ENCODE measurements around the gene TOMM7. TPM values are rescaled to one million over a fixed set of nuclear protein-coding genes. Genes with fewer than 3 reads are reported as not detected.
"Not testable (repeated sequence)": the region's sequence is repeated elsewhere in the genome, so short reads cannot be mapped to it uniquely, and the experiment has no call there.

The TOMM7 gene
- total RNA-seq, 2 experiments from 2014 or later: 188 to 288 TPM

- H3K36me3 Mint-ChIP-seq (ENCODE audit: low read depth): peaks cover 15% of the 10 kb centered on the region
- ChIA-PET POLR2A (no interaction called here), CTCF (interaction anchor here (1.0 to 1.3 kb wide), 4 partner anchors 16 to 65 kb away, joined by 3 read pairs; no protein-coding TSS in a partner anchor)
- peaks cover 3% of the 10 kb centered on the region for H3K27me3 Mint-ChIP-seq
- no peak overlapping the region for H3K27ac Mint-ChIP-seq
- H3K4me3 Mint-ChIP-seq: no peak overlapping the region
- H3K9me3 Mint-ChIP-seq: no peaks in the 10 kb centered on the region
- DNase-seq: no peak
- peaks cover 8% of the 10 kb centered on the region for H3K4me1 Mint-ChIP-seq
These were observed 12.6 kb downstream of the TOMM7 start for GRCh38 chr7:22809902-22810642.

- H3K4me3 Mint-ChIP-seq: no peak overlapping the region
- no peak for DNase-seq
- H3K27me3 Mint-ChIP-seq: peaks cover 3% of the 10 kb centered on the region
- no peaks in the 10 kb centered on the region for H3K9me3 Mint-ChIP-seq
- CTCF ChIA-PET: no interaction called here
- H3K36me3 Mint-ChIP-seq (ENCODE audit: low read depth): peaks cover 7% of the 10 kb centered on the region
- POLR2A ChIA-PET: no interaction called here
- peaks cover 4% of the 10 kb centered on the region for H3K4me1 Mint-ChIP-seq
- no peak overlapping the region for H3K27ac Mint-ChIP-seq
These were observed 14.5 kb downstream of the TOMM7 start for GRCh38 chr7:22808140-22808539.

- ChIA-PET CTCF (no interaction called here), POLR2A (no interaction called here)
- Mint-ChIP-seq H3K9me3 (no peaks in the 10 kb centered on the region), H3K36me3 (ENCODE audit: low read depth) (no peaks in the 10 kb centered on the region), H3K27ac (no peak overlapping the region), H3K4me1 (peaks cover 4% of the 10 kb centered on the region), H3K4me3 (no peak overlapping the region), H3K27me3 (peaks cover 5% of the 10 kb centered on the region)
- no peak for DNase-seq
These were observed 15.9 kb downstream of the TOMM7 start for GRCh38 chr7:22806752-22807151.

- no peaks in the 10 kb centered on the region for H3K9me3 Mint-ChIP-seq
- H3K4me1 Mint-ChIP-seq: no peaks in the 10 kb centered on the region
- no peak for DNase-seq
- ChIA-PET POLR2A (no interaction called here), CTCF (interaction anchor here (1.1 kb wide), 1 partner anchor 23 kb away, joined by 3 read pairs; no protein-coding TSS in a partner anchor)
- H3K4me3 Mint-ChIP-seq: no peak overlapping the region
- no peak overlapping the region for H3K27ac Mint-ChIP-seq
- H3K27me3 Mint-ChIP-seq: peaks cover 5% of the 10 kb centered on the region
- H3K36me3 Mint-ChIP-seq (ENCODE audit: low read depth): no peaks in the 10 kb centered on the region
These were observed 17.4 kb downstream of the TOMM7 start for GRCh38 chr7:22805227-22805626.

GRCh38 chr7:22802831-22803230 lies 19.8 kb downstream of the TOMM7 start:
- POLR2A ChIA-PET; H3K4me1 Mint-ChIP-seq; DNase-seq; H3K27me3 Mint-ChIP-seq; H3K27ac Mint-ChIP-seq; H3K36me3 Mint-ChIP-seq (ENCODE audit: low read depth); H3K9me3 Mint-ChIP-seq; H3K4me3 Mint-ChIP-seq: not testable (repeated sequence)
- CTCF ChIA-PET: interaction anchor here (0.5 kb wide), 1 partner anchor 85 kb away, joined by 5 read pairs; no protein-coding TSS in a partner anchor

- no peaks in the 10 kb centered on the region for H3K9me3 Mint-ChIP-seq
- CTCF ChIA-PET: interaction anchor here (0.5 to 0.7 kb wide), 2 partner anchors 85 to 140 kb away, joined by 5 to 6 read pairs; no protein-coding TSS in a partner anchor
- no peaks in the 10 kb centered on the region for H3K4me1 Mint-ChIP-seq
- H3K27ac Mint-ChIP-seq: no peak overlapping the region
- H3K4me3 Mint-ChIP-seq: no peak overlapping the region
- POLR2A ChIA-PET: no interaction called here
- no peak for DNase-seq
- H3K36me3 Mint-ChIP-seq (ENCODE audit: low read depth): no peaks in the 10 kb centered on the region
- peaks cover 5% of the 10 kb centered on the region for H3K27me3 Mint-ChIP-seq
These were observed 20.2 kb downstream of the TOMM7 start for GRCh38 chr7:22802426-22802825.

- no peak for DNase-seq
- no peak overlapping the region for H3K27ac Mint-ChIP-seq
- no peak overlapping the region for H3K4me3 Mint-ChIP-seq
- ChIA-PET CTCF (interaction anchor here (0.6 to 0.7 kb wide), 2 partner anchors 139 to 1583 kb away, joined by 4 to 6 read pairs; no protein-coding TSS in a partner anchor), POLR2A (no interaction called here)
- H3K27me3 Mint-ChIP-seq: peaks cover 5% of the 10 kb centered on the region
- no peaks in the 10 kb centered on the region for H3K4me1 Mint-ChIP-seq
- no peaks in the 10 kb centered on the region for H3K9me3 Mint-ChIP-seq
- H3K36me3 Mint-ChIP-seq (ENCODE audit: low read depth): no peaks in the 10 kb centered on the region
These were observed 20.7 kb downstream of the TOMM7 start for GRCh38 chr7:22801912-22802311.

GRCh38 chr7:22799633-22800032 lies 23.0 kb downstream of the TOMM7 start:
- ChIA-PET CTCF (no interaction called here), POLR2A (no interaction called here)
- H3K27ac Mint-ChIP-seq: no peak overlapping the region
- H3K27me3 Mint-ChIP-seq: peaks cover 2% of the 10 kb centered on the region
- no peaks in the 10 kb centered on the region for H3K4me1 Mint-ChIP-seq
- no peak overlapping the region for H3K4me3 Mint-ChIP-seq
- no peak for DNase-seq
- no peaks in the 10 kb centered on the region for H3K36me3 Mint-ChIP-seq (ENCODE audit: low read depth)
- H3K9me3 Mint-ChIP-seq: no peaks in the 10 kb centered on the region

- H3K27ac Mint-ChIP-seq: no peak overlapping the region
- no peak overlapping the region for H3K4me3 Mint-ChIP-seq
- no peaks in the 10 kb centered on the region for H3K9me3 Mint-ChIP-seq
- H3K27me3 Mint-ChIP-seq: peaks cover 5% of the 10 kb centered on the region
- no peak for DNase-seq
- CTCF ChIA-PET: interaction anchor here (0.7 to 1.1 kb wide), 2 partner anchors 11 to 1347 kb away, joined by 3 to 6 read pairs; no protein-coding TSS in a partner anchor
- no peaks in the 10 kb centered on the region for H3K4me1 Mint-ChIP-seq
- POLR2A ChIA-PET: no interaction called here
- H3K36me3 Mint-ChIP-seq (ENCODE audit: low read depth): no peaks in the 10 kb centered on the region
These were observed 28.8 kb downstream of the TOMM7 start for GRCh38 chr7:22793593-22794462.

- H3K27ac Mint-ChIP-seq: no peak overlapping the region
These were observed 31.2 kb downstream of the TOMM7 start for GRCh38 chr7:22791204-22792158.

GRCh38 chr7:22790640-22791039 lies 32.0 kb downstream of the TOMM7 start:
- H3K27ac Mint-ChIP-seq; H3K9me3 Mint-ChIP-seq; H3K27me3 Mint-ChIP-seq; H3K4me3 Mint-ChIP-seq; H3K36me3 Mint-ChIP-seq (ENCODE audit: low read depth); H3K4me1 Mint-ChIP-seq; POLR2A ChIA-PET; DNase-seq; CTCF ChIA-PET: not testable (repeated sequence)

More at GRCh38 chr7:22791204-22792158, 31.2 kb downstream of the TOMM7 start:
- Mint-ChIP-seq H3K36me3 (ENCODE audit: low read depth) (no peaks in the 10 kb centered on the region), H3K27me3 (peaks cover 5% of the 10 kb centered on the region), H3K4me1 (no peaks in the 10 kb centered on the region), H3K4me3 (no peak overlapping the region), H3K9me3 (no peaks in the 10 kb centered on the region)
- ChIA-PET POLR2A (no interaction called here), CTCF (interaction anchor here (0.7 kb wide), 1 partner anchor 524 kb away, joined by 5 read pairs; no protein-coding TSS in a partner anchor)
- DNase-seq: no peak

GRCh38 chr7:22787951-22788350 lies 34.7 kb downstream of the TOMM7 start:
- Mint-ChIP-seq H3K9me3 (no peaks in the 10 kb centered on the region), H3K27me3 (peaks cover 5% of the 10 kb centered on the region), H3K4me3 (no peak overlapping the region), H3K27ac (no peak overlapping the region), H3K36me3 (ENCODE audit: low read depth) (no peaks in the 10 kb centered on the region), H3K4me1 (no peaks in the 10 kb centered on the region)
- no peak for DNase-seq
- ChIA-PET CTCF (no interaction called here), POLR2A (no interaction called here)

Data from activated CD4-positive, alpha-beta T cell treated with anti-CD3 and anti-CD28 coated beads, Interleukin-2, amount 10 ng/mL, durations not matched to agents 7 days and 5 days (primary cell).